ENCODE results near the gene CBLC.

DNA sequence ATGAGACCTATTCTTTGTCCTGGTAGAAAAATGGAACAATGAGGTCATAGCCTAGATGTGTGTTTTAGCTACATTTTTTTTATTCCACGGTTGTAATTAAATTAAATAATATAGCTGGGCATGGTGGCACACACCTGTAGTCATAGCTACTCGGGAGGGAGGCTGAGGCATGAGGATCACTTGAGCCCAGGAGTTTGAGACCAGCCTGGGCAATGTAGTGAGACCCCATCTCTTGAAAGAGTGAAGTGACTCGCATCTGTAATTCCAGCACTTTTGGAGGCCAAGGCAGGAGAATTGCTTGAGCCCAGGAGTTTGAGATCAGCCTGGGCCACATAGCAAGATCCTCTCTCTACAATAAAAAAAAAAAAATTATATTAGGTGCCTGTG is 11.7 kb upstream of the CBLC start:
- TF ChIP-seq SUZ12 (IDR thresholded peaks at IDR 0.05; ENCODE audit: extremely low read depth, insufficient read depth, insufficient read length) (no peak), ZNF274 (IDR thresholded peaks at IDR 0.05; ENCODE audit: low read depth, low read length) (no peak)

Data from NT2/D1 (cell line).